H1 (cell line): Measurements from ENCODE around the gene RADIL. TPM values are rescaled to one million over a fixed set of nuclear protein-coding genes. Genes with fewer than 3 reads are reported as not detected.
"Not testable (repeated sequence)": the region's sequence is repeated elsewhere in the genome, so short reads cannot be mapped to it uniquely, and the experiment has no call there.

ENCODE experiments used
- CTCF ChIA-PET: fragments of 300-600 bp; sonication (Branson Sonifier 250); formaldehyde crosslinking; loops from one replicate; lab custom pipeline; 2021; ENCODE audit not compliant: partially characterized antibody; lab: Charles Lee
- POLR2A ChIA-PET: fragments of 300-600 bp; sonication (Branson Sonifier 250); formaldehyde crosslinking; loops from one replicate; lab custom pipeline; 2021; ENCODE audit warnings: inconsistent platforms; ENCODE audit not compliant: partially characterized antibody; lab: Charles Lee
- DNase-seq, 2 experiments: peaks; one replicate each; pipeline versions ENCODE4 v3.0.0 to v3.0.0-alpha.2; 2010 to 2022; ENCODE audit warnings: low spot score in 2 of 2, low read depth in 1 of 2, mixed read lengths in 1 of 2
- FAIRE-seq: peaks from 2 replicates; lab custom pipeline; 2011; peaks lifted over from hg19 to GRCh38; lab: Jason Lieb, UNC
- H2AFZ ChIP-seq: 2 replicates; pipeline ENCODE4 v1.8.1; 2012; ENCODE audit warnings: low read length, inconsistent platforms
- H2AK5ac ChIP-seq: 2 replicates; pipeline ENCODE4 v1.6.1; 2013; ENCODE audit warnings: low read depth, low read length
- H2BK120ac ChIP-seq: replicated peaks from 2 replicates; pipeline ENCODE3; 2013; ENCODE audit warnings: low read depth, low read length, inconsistent platforms
- H2BK12ac ChIP-seq: 2 replicates; pipeline ENCODE4 v1.6.1; 2013; ENCODE audit warnings: low read depth, low read length
- H2BK15ac ChIP-seq: 2 replicates; pipeline ENCODE4 v1.6.1; 2013; ENCODE audit warnings: low read length
- H2BK20ac ChIP-seq: 2 replicates; pipeline ENCODE4 v1.6.1; 2013; ENCODE audit warnings: low read length
- H2BK5ac ChIP-seq: 2 replicates; pipeline ENCODE4 v1.6.1; 2013; ENCODE audit warnings: low read depth, low read length
- H3K14ac ChIP-seq: 2 replicates; pipeline ENCODE4 v1.6.1; 2013; ENCODE audit warnings: inconsistent platforms; ENCODE audit not compliant: insufficient read length
- H3K18ac ChIP-seq: 2 replicates; pipeline ENCODE4 v1.6.1; 2013; ENCODE audit warnings: low read length; ENCODE audit errors: extremely low read depth
- H3K23ac ChIP-seq: 2 replicates; pipeline ENCODE4 v1.6.1; 2013; ENCODE audit warnings: inconsistent platforms; ENCODE audit not compliant: insufficient read length
- H3K23me2 ChIP-seq: 2 replicates; pipeline ENCODE4 v1.6.1; 2013; ENCODE audit warnings: low read depth, low read length
- H3K27ac ChIP-seq: 2 replicates; pipeline ENCODE4 v1.6.1; 2011; ENCODE audit warnings: low read depth, low read length, inconsistent platforms
- H3K27me3 ChIP-seq, 4 experiments: replicated peaks in 1 of 4; 1 replicate in 1 of 4; 2 replicates in 3 of 4; pipeline versions ENCODE4 v1.6.1 to v1.8.1; 2011 to 2013; ENCODE audit warnings: low read length in 3 of 4, mild to moderate bottlenecking in 3 of 4, inconsistent platforms in 2 of 4, mixed read lengths in 2 of 4, moderate library complexity in 1 of 4; ENCODE audit not compliant: control insufficient read depth in 3 of 4, insufficient read depth in 3 of 4; ENCODE audit errors: extremely low read depth in 1 of 4
- H3K36me3 ChIP-seq, 4 experiments: 2 replicates each; pipeline versions ENCODE4 v1.6.1 to v1.8.1; 2011 to 2013; ENCODE audit warnings: mild to moderate bottlenecking in 4 of 4, low read length in 3 of 4, moderate library complexity in 2 of 4, control low read depth in 1 of 4, inconsistent platforms in 1 of 4; ENCODE audit not compliant: insufficient read depth in 4 of 4, control insufficient read depth in 2 of 4
- H3K4ac ChIP-seq: replicated peaks from 2 replicates; pipeline ENCODE3; 2013; ENCODE audit warnings: low read length, low read depth, mixed read lengths, inconsistent platforms; ENCODE audit not compliant: insufficient read length
- H3K4me1 ChIP-seq, 4 experiments: replicated peaks in 1 of 4; 1 replicate in 1 of 4; 2 replicates in 3 of 4; pipeline versions ENCODE4 v1.6.1 to v1.8.1; 2011 to 2013; ENCODE audit warnings: low read length in 3 of 4, inconsistent platforms in 2 of 4, mixed read lengths in 1 of 4; ENCODE audit not compliant: insufficient read depth in 4 of 4, control insufficient read depth in 3 of 4
- H3K4me2 ChIP-seq, 2 experiments: 2 replicates each; pipeline versions ENCODE4 v1.6.1 to v1.8.1; 2011 to 2013; ENCODE audit warnings: low read depth in 2 of 2, low read length in 2 of 2, control low read depth in 1 of 2, inconsistent platforms in 1 of 2, mild to moderate bottlenecking in 1 of 2; ENCODE audit not compliant: insufficient read depth in 1 of 2
- H3K4me3 ChIP-seq, 4 experiments: fragments of 200-600, 300-600 bp in 1 of 4; sonication (generic), shearing (Covaris generic), sonication (Bioruptor Twin) in 1 of 4; 2 replicates each; pipeline versions ENCODE4 v1.5.1 to v1.8.1; 2011 to 2016; ENCODE audit warnings: low read length in 4 of 4, low read depth in 3 of 4, control low read depth in 2 of 4, inconsistent platforms in 2 of 4, mild to moderate bottlenecking in 2 of 4, mixed read lengths in 1 of 4, moderate library complexity in 1 of 4; ENCODE audit not compliant: insufficient read depth in 2 of 4; ENCODE audit errors: extremely low read depth in 1 of 4
- H3K56ac ChIP-seq: replicated peaks from 2 replicates; pipeline ENCODE3; 2013; ENCODE audit warnings: low read depth, mild to moderate bottlenecking, mixed read lengths, low read length, inconsistent platforms; ENCODE audit not compliant: insufficient read length
- H3K79me1 ChIP-seq: 2 replicates; pipeline ENCODE4 v1.6.1; 2013; ENCODE audit warnings: low read depth, low read length, control low read depth
- H3K79me2 ChIP-seq, 2 experiments: 2 replicates each; pipeline versions ENCODE4 v1.6.1 to v1.8.1; 2012 to 2013; ENCODE audit warnings: low read length in 2 of 2, mild to moderate bottlenecking in 2 of 2, inconsistent platforms in 1 of 2; ENCODE audit not compliant: insufficient read depth in 2 of 2, control insufficient read depth in 1 of 2
- H3K9ac ChIP-seq, 4 experiments: replicated peaks in 1 of 4; 1 replicate in 1 of 4; 2 replicates in 3 of 4; pipeline versions ENCODE4 v1.6.1 to v1.8.1; 2011 to 2013; ENCODE audit warnings: low read depth in 3 of 4, low read length in 3 of 4, control low read depth in 2 of 4, mild to moderate bottlenecking in 2 of 4, moderate library complexity in 2 of 4, inconsistent platforms in 1 of 4; ENCODE audit errors: extremely low read depth in 1 of 4
- H3K9me3 ChIP-seq, 2 experiments: 2 replicates each; pipeline versions ENCODE4 v1.6.1 to v1.8.1; 2012 to 2013; ENCODE audit warnings: mild to moderate bottlenecking in 2 of 2, moderate library complexity in 2 of 2, control low read depth in 1 of 2, inconsistent platforms in 1 of 2, low read depth in 1 of 2, low read length in 1 of 2, mixed read lengths in 1 of 2; ENCODE audit not compliant: insufficient read depth in 2 of 2
- H4K20me1 ChIP-seq, 2 experiments: replicated peaks in 1 of 2; 2 replicates each; pipeline versions ENCODE3 to v1.8.1; 2011 to 2013; ENCODE audit warnings: inconsistent platforms in 2 of 2, low read length in 2 of 2, mild to moderate bottlenecking in 1 of 2; ENCODE audit not compliant: insufficient read depth in 2 of 2, control insufficient read depth in 1 of 2
- H4K5ac ChIP-seq: 2 replicates; pipeline ENCODE4 v1.6.1; 2013; ENCODE audit warnings: low read length, low read depth, mixed read lengths, inconsistent platforms; ENCODE audit not compliant: insufficient read length
- H4K8ac ChIP-seq: 2 replicates; pipeline ENCODE4 v1.8.0; 2013; ENCODE audit warnings: mild to moderate bottlenecking, moderate library complexity, low read length, inconsistent platforms; ENCODE audit not compliant: insufficient read depth; ENCODE audit errors: extremely low read depth
- H4K91ac ChIP-seq: replicated peaks from 2 replicates; pipeline ENCODE3; 2013; ENCODE audit warnings: low read length, mixed read lengths, inconsistent platforms; ENCODE audit not compliant: insufficient read length
- WGBS, 2 experiments: shearing (Covaris generic) in 1 of 2; methylation state at CpG; one replicate each; pipeline versions ENCODE4 v1.1.6 to v1.1.7; 2013 to 2015; ENCODE audit warnings: low lambda C conversion rate in 2 of 2, mixed read lengths in 2 of 2, inconsistent platforms in 1 of 2, low coverage in 1 of 2, missing lambda C conversion rate in 1 of 2; ENCODE audit not compliant: insufficient replicate concordance in 2 of 2, insufficient coverage in 1 of 2, insufficient read length in 1 of 2; ENCODE audit errors: extremely low coverage in 1 of 2, missing lambda C conversion rate in 1 of 2; 5-methylcytosine and 5-hydroxymethylcytosine counted together
- polyA plus RNA-seq, 7 experiments: library from polyadenylated mRNA; depleted of rRNA in 3 of 7; stranded (reverse) in 5 of 7; unstranded in 2 of 7; fragments of >200 nt in 5 of 7; fragments of 200-250 nt in 2 of 7; gene quantifications; 1 replicate in 5 of 7; 2 replicates in 1 of 7; 4 replicates in 1 of 7; pipeline versions ENCODE4 v1.2.1 to v1.2.3, GENCODE V29; 2011 to 2013; ENCODE audit warnings: missing spikeins in 2 of 7, mixed read lengths in 2 of 7
- total RNA-seq: library from RNA; stranded (reverse); fragmentation: NEBNext Ultra II Directional; extraction: Animal tissue kit (Norgen Biotek cat#: 25700); gene quantifications from 2 replicates; pipeline ENCODE4 v1.2.1, GENCODE V29; 2021

The RADIL gene
- total and polyA plus RNA-seq, 2 of the 8 experiments (the other 6 are each of a cell fraction or from before 2014, with no cell fraction given), result 5.0 to 5.4 TPM

DNA sequence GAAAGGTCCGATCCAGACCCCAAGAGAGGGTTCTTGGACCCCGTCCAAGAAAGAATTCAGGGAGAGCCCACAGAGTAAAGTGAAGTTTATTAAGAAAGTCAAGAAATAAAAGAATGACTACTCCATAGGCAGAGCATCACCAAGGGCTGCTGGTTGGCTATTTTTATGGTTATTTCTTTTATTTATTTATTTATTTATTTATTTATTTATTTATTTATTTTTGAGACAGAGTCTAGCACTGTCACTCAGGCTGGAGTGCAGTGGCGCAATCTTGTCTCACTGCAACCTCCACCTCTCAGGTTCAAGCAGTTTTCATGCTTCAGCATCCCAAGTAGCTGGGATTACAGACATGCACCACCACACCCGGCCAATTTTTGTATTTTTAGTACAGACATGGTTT is 9.7 kb upstream of the RADIL start:
- H3K4me2 ChIP-seq, H4K5ac ChIP-seq, H3K9ac ChIP-seq, H4K20me1 ChIP-seq, H3K4me3 ChIP-seq, H3K36me3 ChIP-seq, H2AK5ac ChIP-seq, FAIRE-seq, H4K91ac ChIP-seq, H3K27me3 ChIP-seq, H4K8ac ChIP-seq, H2BK120ac ChIP-seq, H3K4ac ChIP-seq, H3K23me2 ChIP-seq, H3K14ac ChIP-seq, H3K9me3 ChIP-seq, H2AFZ ChIP-seq, H3K79me1 ChIP-seq, H3K23ac ChIP-seq, DNase-seq, H3K27ac ChIP-seq, H3K18ac ChIP-seq, H2BK15ac ChIP-seq, POLR2A ChIA-PET, H3K4me1 ChIP-seq, H3K79me2 ChIP-seq, H2BK12ac ChIP-seq, H2BK5ac ChIP-seq, H3K56ac ChIP-seq, H2BK20ac ChIP-seq: not testable (repeated sequence)
- CTCF ChIA-PET, result interaction anchor here (0.6 to 3.4 kb wide), 3 partner anchors 10 to 50 kb away, joined by 3 to 15 read pairs (median 3); partner anchors contain the start of gene RADIL
- WGBS, 2 experiments, result 87% methylated on average over 4 of the region's 4 CpGs; no CpG with 5 or more reads in 1 of the 2 experiments

DNA sequence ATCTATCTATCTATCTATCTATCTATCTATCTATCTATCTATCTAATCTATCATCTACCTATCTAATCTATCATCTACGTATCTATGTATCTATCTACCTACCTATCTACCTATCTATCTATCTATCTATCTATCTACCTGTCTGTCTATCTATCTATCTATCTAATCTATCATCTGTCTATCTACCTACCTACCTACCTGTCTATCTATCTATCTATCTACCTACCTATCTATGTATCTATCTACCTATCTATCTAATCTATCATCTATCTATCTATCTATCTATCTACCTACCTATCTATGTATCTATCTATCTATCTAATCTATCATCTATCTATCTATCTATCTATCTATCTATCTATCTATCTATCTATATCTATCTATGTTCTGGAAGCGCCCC is 8.0 kb upstream of the RADIL start:
- H2AFZ ChIP-seq, H3K9ac ChIP-seq, H3K9me3 ChIP-seq, H3K4me3 ChIP-seq, FAIRE-seq, H4K5ac ChIP-seq, H3K27ac ChIP-seq, H4K8ac ChIP-seq, H3K23ac ChIP-seq, H3K23me2 ChIP-seq, H2AK5ac ChIP-seq, H2BK120ac ChIP-seq, H2BK12ac ChIP-seq, DNase-seq, H3K79me2 ChIP-seq, H4K20me1 ChIP-seq, H3K18ac ChIP-seq, H2BK15ac ChIP-seq, H2BK20ac ChIP-seq, H3K4me2 ChIP-seq, POLR2A ChIA-PET, H2BK5ac ChIP-seq, H3K79me1 ChIP-seq, H3K36me3 ChIP-seq, H3K4ac ChIP-seq, H3K27me3 ChIP-seq, H3K56ac ChIP-seq, H4K91ac ChIP-seq, H3K14ac ChIP-seq, H3K4me1 ChIP-seq: not testable (repeated sequence)
- 57 to 75% methylated on average over 1 to 2 of the region's 2 CpGs for WGBS, 2 experiments
- CTCF ChIA-PET, result interaction anchor here (1.0 to 3.4 kb wide), 2 partner anchors 8 kb away, joined by 3 to 15 read pairs; partner anchors contain the start of gene RADIL
